GM23338 (cell line): ENCODE data around the gene USP9Y. TPM values are rescaled to one million over a fixed set of nuclear protein-coding genes. Genes with fewer than 3 reads are reported as not detected.

Experiments
- ATAC-seq: fragments of 200-7000 bp; cut with Tn5 transposase; 3 replicates; pipeline ENCODE4 v1.9.1; 2020
- DNase-seq: peaks from one replicate; pipeline ENCODE4 v3.0.0-alpha.2; 2015; ENCODE audit warnings: low spot score
- H2AFZ ChIP-seq: fragments of 200-600 bp; sonication (generic); 2 replicates; pipeline ENCODE4 v1.8.0; 2016; ENCODE audit warnings: antibody characterized with exemption, mild to moderate bottlenecking, moderate library complexity
- H3F3A ChIP-seq: fragments of 200-600 bp; sonication (generic); replicated peaks from 2 replicates; pipeline ENCODE4 v1.8.0; 2017; ENCODE audit warnings: antibody characterized with exemption, mixed run types, low read depth
- H3K27ac ChIP-seq: fragments of 200-600 bp; sonication (generic); 2 replicates; pipeline ENCODE4 v1.6.1; 2016; ENCODE audit warnings: low read depth
- H3K27me3 ChIP-seq: fragments of 200-600 bp; sonication (generic); 2 replicates; pipeline ENCODE4 v1.8.0; 2016; ENCODE audit warnings: mild to moderate bottlenecking, mixed run types, moderate library complexity; ENCODE audit not compliant: insufficient read depth
- H3K36me3 ChIP-seq: fragments of 200-600 bp; sonication (generic); 2 replicates; pipeline ENCODE4 v1.8.0; 2016; ENCODE audit warnings: mild to moderate bottlenecking; ENCODE audit not compliant: insufficient read depth
- H3K4me1 ChIP-seq: fragments of 200-600 bp; sonication (generic); 2 replicates; pipeline ENCODE4 v1.8.0; 2016; ENCODE audit warnings: mild to moderate bottlenecking, moderate library complexity; ENCODE audit not compliant: insufficient read depth
- H3K4me2 ChIP-seq: fragments of 200-600 bp; sonication (generic); 2 replicates; pipeline ENCODE4 v1.7.1; 2017; ENCODE audit warnings: mixed run types
- H3K4me3 ChIP-seq: fragments of 200-600 bp; sonication (generic); 2 replicates; pipeline ENCODE4 v1.6.1; 2016; ENCODE audit warnings: mixed run types
- H3K79me2 ChIP-seq: fragments of 200-600 bp; sonication (generic); replicated peaks from 2 replicates; pipeline ENCODE4 v1.8.0; 2017; ENCODE audit warnings: mild to moderate bottlenecking; ENCODE audit not compliant: insufficient read depth
- H3K9me2 ChIP-seq: fragments of 200-600 bp; sonication (generic); 2 replicates; pipeline ENCODE4 v1.8.0; 2017; ENCODE audit not compliant: insufficient read depth
- H4K20me1 ChIP-seq: fragments of 200-600 bp; sonication (generic); replicated peaks from 2 replicates; pipeline ENCODE4 v1.8.0; 2017; ENCODE audit warnings: mild to moderate bottlenecking; ENCODE audit not compliant: insufficient read depth
- H3K27ac Mint-ChIP-seq: 2 replicates; pipeline ENCODE4 v1.8.0; 2020; ENCODE audit warnings: inconsistent platforms, mild to moderate bottlenecking, moderate library complexity, mixed read lengths
- H3K27me3 Mint-ChIP-seq: 3 replicates; pipeline ENCODE4 v1.8.0; 2022; ENCODE audit warnings: low read depth, mild to moderate bottlenecking, moderate library complexity, mixed read lengths, inconsistent platforms; ENCODE audit not compliant: insufficient read depth, poor library complexity
- H3K36me3 Mint-ChIP-seq: 3 replicates; pipeline ENCODE4 v1.8.0; 2021; ENCODE audit warnings: low read depth, mild to moderate bottlenecking, inconsistent platforms, moderate library complexity, mixed read lengths
- H3K4me1 Mint-ChIP-seq: 3 replicates; pipeline ENCODE4 v1.8.0; 2020; ENCODE audit warnings: mild to moderate bottlenecking, inconsistent platforms, mixed read lengths
- H3K4me3 Mint-ChIP-seq: 3 replicates; pipeline ENCODE4 v1.8.0; 2021; ENCODE audit warnings: moderate library complexity, mild to moderate bottlenecking, inconsistent platforms, mixed read lengths
- H3K9me3 Mint-ChIP-seq: 3 replicates; pipeline ENCODE4 v1.8.0; 2020; ENCODE audit warnings: moderate library complexity, mild to moderate bottlenecking, inconsistent platforms, mixed read lengths
- ETS1 ChIP-seq: IDR thresholded peaks from 2 replicates; pipeline ENCODE4 v1.6.1; 2016; ENCODE audit warnings: antibody characterized with exemption
- EZH2 ChIP-seq: fragments of 200-600 bp; sonication (generic); IDR thresholded peaks from one replicate; pipeline ENCODE4 v1.8.0; 2017; ENCODE audit warnings: antibody characterized with exemption, mild to moderate bottlenecking, low read depth; ENCODE audit not compliant: unreplicated experiment
- JUNB ChIP-seq: IDR thresholded peaks from one replicate; pipeline ENCODE4 v1.6.1; 2016; ENCODE audit warnings: antibody characterized with exemption; ENCODE audit not compliant: unreplicated experiment
- NANOG ChIP-seq: IDR thresholded peaks from 2 replicates; pipeline ENCODE4 v1.6.1; 2016; ENCODE audit warnings: antibody characterized with exemption, borderline replicate concordance
- POLR2AphosphoS5 ChIP-seq: IDR thresholded peaks from 2 replicates; pipeline ENCODE4 v1.6.1; 2016; ENCODE audit warnings: antibody characterized with exemption, low read depth
- REST ChIP-seq: IDR thresholded peaks from one replicate; pipeline ENCODE4 v1.6.1; 2018; ENCODE audit warnings: antibody characterized with exemption; ENCODE audit not compliant: unreplicated experiment
- ZNF462 ChIP-seq: fragments of 250-450 bp; sonication (Bioruptor Pico); IDR thresholded peaks from 2 replicates; pipeline ENCODE4 v1.5.0; 2020; ENCODE audit warnings: mild to moderate bottlenecking, moderate library complexity
- polyA plus RNA-seq: library from polyadenylated mRNA; unstranded; fragments of >200 nt; fragmentation: Nextera tagmentation; extraction: Ambion mirVana; gene quantifications from 2 replicates; pipeline ENCODE4 v1.2.1, GENCODE V29; 2016
- total RNA-seq: library from RNA; depleted of rRNA; stranded (reverse); fragments of >200 nt; shearing (Covaris generic); gene quantifications from 2 replicates; pipeline ENCODE4 v1.2.3, GENCODE V29; 2014

The USP9Y gene
- total and polyA plus RNA-seq, 2 experiments from 2014 or later = 23.7 to 49.0 TPM

GRCh38 chrY:12744091-12744490 is 43.1 kb downstream of the USP9Y start:
- Mint-ChIP-seq H3K4me1 (no peaks in the 10 kb centered on the region), H3K36me3 (peaks cover 63% of the 10 kb centered on the region)

GRCh38 chrY:12749293-12749692 is 48.3 kb downstream of the USP9Y start:
- Histone ChIP-seq H3K4me3 (no peak overlapping the region), H2AFZ (no peak overlapping the region), H3K27ac (no peak overlapping the region), H3K4me2 (no peak overlapping the region), H3K4me1 (0 out of 2 replicates have a peak, but pooled peaks cover 3% of the 10 kb centered on the region), H3F3A (no peaks in the 10 kb centered on the region), H3K9me2 (no peaks in the 10 kb centered on the region), H3K79me2 (peaks cover 2% of the 10 kb centered on the region; the same call in 1 of the 2 replicates), H3K36me3 (peaks cover 4% of the 10 kb centered on the region; the same call in 1 of the 2 replicates), H3K27me3 (no peaks in the 10 kb centered on the region), H4K20me1 (no peaks in the 10 kb centered on the region)
- Mint-ChIP-seq H3K4me1 (peaks cover 9% of the 10 kb centered on the region; the same call in 2 of the 3 replicates), H3K36me3 (peaks cover 35% of the 10 kb centered on the region), H3K27me3 (no peaks in the 10 kb centered on the region), H3K27ac (no peak overlapping the region), H3K9me3 (no peaks in the 10 kb centered on the region), H3K4me3 (no peak overlapping the region)
- ATAC-seq = no peak
- no peak for DNase-seq
- TF ChIP-seq NANOG = no peak
- no peak for TF ChIP-seq JUNB
- no peak for TF ChIP-seq ZNF462 (CRISPR knock-in tag)

More at GRCh38 chrY:12744091-12744490, 43.1 kb downstream of the USP9Y start:
- no peak for DNase-seq
- Histone ChIP-seq H3K36me3 (peaks cover 14% of the 10 kb centered on the region), H2AFZ (no peak overlapping the region), H3K79me2 (no peaks in the 10 kb centered on the region), H3K4me1 (no peaks in the 10 kb centered on the region), H4K20me1 (no peaks in the 10 kb centered on the region), H3K27ac (no peak overlapping the region), H3K4me2 (no peak overlapping the region), H3K9me2 (no peaks in the 10 kb centered on the region), H3K27me3 (no peaks in the 10 kb centered on the region), H3K4me3 (no peak overlapping the region), H3F3A (no peaks in the 10 kb centered on the region)
- no peak overlapping the region for H3K27ac Mint-ChIP-seq
- no peak for TF ChIP-seq ETS1
- TF ChIP-seq POLR2AphosphoS5 = no peak
- TF ChIP-seq EZH2 = no peak
- no peak for TF ChIP-seq REST
- no peak overlapping the region for H3K4me3 Mint-ChIP-seq
- ATAC-seq = no peak
- no peaks in the 10 kb centered on the region; the same call in 2 of the 3 replicates for H3K9me3 Mint-ChIP-seq
- H3K27me3 Mint-ChIP-seq = no peaks in the 10 kb centered on the region
